Cardiac septum (tissue), 1 donor: Measurements from ENCODE around the gene RASA3. TPM values are rescaled to one million over a fixed set of nuclear protein-coding genes. Genes with fewer than 3 reads are reported as not detected.

Source experiments
- DNase-seq: peaks from one replicate; pipeline ENCODE4 v3.0.0-alpha.2; 2020; ENCODE audit warnings: low spot score
- intact Hi-C: fragments of 100-400 bp; cut with DNase I; formaldehyde crosslinking; loops from one replicate; pipeline ENCODE4 v1.14.0; 2022
- total RNA-seq: library from RNA; stranded (reverse); fragmentation: NEBNext Ultra II Directional; extraction: Animal tissue kit (Norgen Biotek cat#: 25700); gene quantifications from one replicate; pipeline ENCODE4 v1.2.1, GENCODE V29; 2021
- donor health status: DM: no; HTN: no; CAD: no.

The RASA3 gene
- total RNA-seq, 1 donor from 2014 or later = 9.7 TPM

- DNase-seq = no peak
- intact Hi-C loops = no loop called here
Measured at GRCh38 chr13:113939944-113940297, 192.5 kb downstream of the RASA3 start.

DNA sequence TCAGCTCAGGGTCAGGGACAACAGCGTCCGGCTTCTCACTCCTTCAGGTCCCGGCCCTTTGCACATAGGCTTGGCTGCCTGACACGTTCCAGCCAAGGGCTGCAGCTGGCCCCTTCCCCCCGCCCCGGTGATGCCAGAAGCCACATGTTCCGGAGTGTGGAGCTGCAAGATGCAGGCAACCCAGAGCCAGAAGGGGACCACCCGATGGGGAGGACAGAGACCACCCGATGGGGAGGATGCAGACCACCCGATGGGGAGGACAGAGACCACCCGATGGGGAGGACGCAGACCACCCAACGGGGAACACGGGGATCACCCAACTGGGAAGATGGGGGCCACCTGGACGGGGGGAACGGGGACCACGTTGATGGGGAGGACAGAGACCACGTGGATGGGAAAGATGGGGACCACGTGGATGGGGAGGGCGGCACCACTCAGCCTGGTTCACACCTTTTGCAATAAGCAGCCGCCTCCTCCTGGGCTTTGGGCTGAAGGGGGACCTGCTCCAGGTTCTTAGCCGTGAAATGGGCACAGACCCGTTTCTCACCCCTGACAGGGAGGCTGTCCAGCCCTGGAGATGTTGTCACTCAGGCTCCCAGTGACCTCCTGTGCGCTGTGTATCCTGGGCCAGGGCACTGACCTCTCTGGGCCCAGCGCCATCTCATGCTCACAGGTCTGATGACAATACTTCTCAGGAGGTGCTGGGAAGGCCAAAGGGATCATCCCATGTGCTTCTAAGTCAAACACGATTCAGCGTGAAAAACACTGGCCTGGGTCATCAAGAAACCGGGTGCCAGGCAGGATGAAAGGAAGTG is 193.1 kb downstream of the RASA3 start:
- DNase-seq = peak; percentile 71
- intact Hi-C loops = no loop called here

- no peak for DNase-seq
Measured at GRCh38 chr13:113938716-113939115, 193.7 kb downstream of the RASA3 start.

DNA sequence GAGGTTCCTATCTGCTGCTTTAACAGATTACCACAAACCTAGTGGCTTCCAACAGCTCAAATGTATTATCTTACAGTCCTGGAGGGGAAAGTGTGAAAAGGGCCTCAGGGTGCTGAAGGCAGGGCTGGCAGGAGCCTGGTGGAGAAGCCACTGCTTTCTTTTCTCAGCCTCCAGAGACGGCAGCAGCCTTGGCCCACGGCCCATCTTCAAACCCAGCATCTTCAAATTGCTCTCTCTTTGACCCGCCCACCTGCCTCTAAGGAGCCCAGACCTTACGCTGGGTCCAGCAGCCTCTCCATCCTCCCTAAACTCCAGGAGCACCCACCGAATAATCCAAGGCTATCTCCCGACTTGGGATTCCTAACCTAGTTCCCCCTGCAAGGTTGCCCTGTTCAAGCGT is 194.2 kb downstream of the RASA3 start:
- DNase-seq = no peak
- intact Hi-C loops = no loop called here

More at GRCh38 chr13:113938716-113939115, 193.7 kb downstream of the RASA3 start:
- intact Hi-C loops = no loop called here

- intact Hi-C loops = no loop called here
- no peak for DNase-seq
Measured at GRCh38 chr13:113937527-113938180, 194.8 kb downstream of the RASA3 start.

- no peak for DNase-seq
- intact Hi-C loops = no loop called here
Measured at GRCh38 chr13:113937073-113937472, 195.3 kb downstream of the RASA3 start.

GRCh38 chr13:113936166-113936965 is 196.1 kb downstream of the RASA3 start:
- peak; percentile 71 for DNase-seq

DNA sequence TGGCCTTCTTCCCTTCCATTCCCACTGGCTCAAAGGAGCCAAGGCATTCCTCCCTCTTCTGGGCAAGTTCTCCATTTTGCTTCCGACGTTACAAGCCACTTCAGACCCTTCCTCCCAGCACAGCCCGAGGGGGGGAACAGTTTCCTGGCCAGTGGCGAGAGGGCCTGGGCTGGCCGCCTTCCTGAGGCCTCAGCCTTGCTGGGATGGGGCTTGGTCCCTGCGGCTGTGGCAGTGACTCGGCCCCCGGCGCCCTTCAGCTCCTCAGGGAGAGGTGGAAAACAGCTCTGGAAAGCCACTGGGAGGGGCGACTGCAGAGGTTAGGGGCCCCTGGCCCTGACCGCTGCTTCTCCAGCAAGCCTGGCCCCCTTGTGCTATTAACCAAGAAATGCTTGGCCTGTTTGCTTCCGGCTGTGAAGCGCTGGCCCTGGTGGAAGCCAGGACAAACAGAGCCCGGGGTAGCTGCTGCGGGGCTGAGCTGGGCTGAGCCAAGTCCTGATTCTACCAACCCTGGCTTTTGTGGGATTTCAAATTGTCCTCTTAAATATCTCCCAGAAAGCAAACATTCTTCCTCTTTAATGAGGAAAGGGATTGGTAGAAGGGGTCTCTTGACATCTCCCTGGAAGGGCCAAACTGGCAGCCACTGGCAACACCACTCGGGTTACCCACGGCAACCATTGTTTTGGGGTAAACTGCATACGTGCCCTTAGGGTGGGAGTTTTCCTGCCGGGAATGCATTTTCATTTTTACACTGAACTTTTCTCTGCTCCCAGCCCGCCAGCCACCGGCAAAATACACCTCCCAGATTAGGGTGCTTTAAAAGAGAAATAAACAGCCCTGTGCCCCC is 197.2 kb downstream of the RASA3 start:
- peak; percentile 72 for DNase-seq
- intact Hi-C loops = no loop called here

More at GRCh38 chr13:113936166-113936965, 196.1 kb downstream of the RASA3 start:
- intact Hi-C loops = no loop called here

DNA sequence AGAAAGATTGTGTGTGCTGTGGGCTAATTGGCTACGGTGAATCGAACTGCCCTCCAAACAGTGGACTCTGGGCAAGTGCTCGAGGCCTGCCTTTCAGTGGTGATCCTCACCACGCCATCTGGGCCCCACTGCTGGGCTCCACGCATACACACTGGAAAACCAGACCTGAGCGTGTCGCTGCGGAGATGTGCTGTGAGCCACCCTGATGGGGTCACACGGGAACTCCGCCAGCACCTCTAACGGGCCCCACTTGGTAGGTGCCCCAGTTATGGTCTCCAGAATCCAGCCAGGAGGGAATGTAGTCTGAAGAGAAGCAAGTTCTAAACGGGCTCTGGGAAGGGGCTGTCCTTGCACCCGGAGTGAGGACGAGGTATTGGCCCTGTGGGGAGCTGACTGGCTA is 197.8 kb downstream of the RASA3 start:
- DNase-seq = peak; percentile 53
- intact Hi-C loops = no loop called here

DNA sequence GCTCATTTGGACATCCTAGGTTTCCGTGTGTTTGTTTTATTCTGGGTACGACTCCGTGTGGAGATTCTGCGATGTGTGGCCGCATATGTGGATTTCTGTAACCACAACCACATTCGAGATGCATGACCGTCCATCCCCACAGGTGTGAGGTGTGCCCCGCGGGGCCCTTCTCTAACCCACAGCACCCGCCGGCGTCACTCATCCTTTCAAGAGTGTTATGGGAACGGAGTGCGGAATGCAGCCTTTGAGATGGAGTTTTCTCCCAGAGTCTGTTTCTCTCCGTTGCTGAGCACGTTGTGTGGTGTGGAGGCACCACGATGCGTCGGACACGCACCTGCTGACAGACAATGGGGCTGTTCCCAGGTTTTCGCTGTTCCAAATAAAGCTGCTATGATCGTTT is 198.5 kb downstream of the RASA3 start:
- peak; percentile 38 for DNase-seq
- intact Hi-C loops = no loop called here

GRCh38 chr13:113931841-113932459 is 200.5 kb downstream of the RASA3 start:
- DNase-seq = no peak
- intact Hi-C loops = no loop called here

DNA sequence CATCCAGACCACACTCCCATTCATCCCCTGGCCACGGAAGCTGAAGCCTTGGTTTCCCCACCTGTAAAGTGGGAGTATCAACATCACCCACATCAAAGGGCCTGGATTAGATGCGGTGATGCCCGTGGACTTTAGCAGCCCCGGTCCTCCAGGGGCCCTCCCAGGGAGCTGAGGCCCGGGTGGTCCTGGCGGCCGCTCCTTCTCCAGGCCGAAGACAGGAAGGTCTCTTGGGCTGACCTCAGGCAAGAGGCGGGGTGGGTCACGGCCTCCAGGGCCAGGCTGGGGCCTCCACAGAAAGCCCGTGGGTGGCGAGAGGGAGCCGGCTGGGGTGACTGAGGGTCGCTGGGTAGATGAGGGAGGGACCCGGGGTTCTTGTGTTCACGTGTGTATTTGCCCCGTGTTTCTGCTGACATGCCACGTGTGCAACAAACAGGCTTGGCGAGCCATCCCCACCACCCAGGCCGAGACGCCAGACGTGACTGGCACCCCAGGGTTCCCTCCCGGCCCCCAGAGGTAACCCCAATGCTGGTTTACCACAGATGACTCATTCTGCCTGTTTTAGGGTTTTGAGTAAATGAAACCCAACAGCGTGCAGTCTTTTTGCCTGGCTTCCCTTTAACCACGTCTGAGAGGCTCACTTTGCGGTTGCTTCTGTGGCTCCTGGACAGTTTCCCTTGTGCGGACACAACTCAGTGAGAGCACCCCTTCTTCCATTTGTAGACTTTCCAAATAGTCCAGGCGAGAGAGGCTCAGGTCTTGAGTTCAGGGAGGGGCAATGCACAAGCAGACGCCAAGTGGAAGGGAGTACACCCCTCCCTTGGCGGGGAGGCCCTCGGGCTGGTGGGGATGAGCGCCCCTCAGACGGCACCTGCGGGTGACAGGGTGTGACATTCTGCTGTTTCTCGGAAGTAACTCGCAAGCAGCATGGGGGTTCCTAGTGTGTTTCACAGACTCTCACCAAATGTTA is 201.5 kb downstream of the RASA3 start:
- DNase-seq = peak; percentile 68
- intact Hi-C loops = no loop called here

DNA sequence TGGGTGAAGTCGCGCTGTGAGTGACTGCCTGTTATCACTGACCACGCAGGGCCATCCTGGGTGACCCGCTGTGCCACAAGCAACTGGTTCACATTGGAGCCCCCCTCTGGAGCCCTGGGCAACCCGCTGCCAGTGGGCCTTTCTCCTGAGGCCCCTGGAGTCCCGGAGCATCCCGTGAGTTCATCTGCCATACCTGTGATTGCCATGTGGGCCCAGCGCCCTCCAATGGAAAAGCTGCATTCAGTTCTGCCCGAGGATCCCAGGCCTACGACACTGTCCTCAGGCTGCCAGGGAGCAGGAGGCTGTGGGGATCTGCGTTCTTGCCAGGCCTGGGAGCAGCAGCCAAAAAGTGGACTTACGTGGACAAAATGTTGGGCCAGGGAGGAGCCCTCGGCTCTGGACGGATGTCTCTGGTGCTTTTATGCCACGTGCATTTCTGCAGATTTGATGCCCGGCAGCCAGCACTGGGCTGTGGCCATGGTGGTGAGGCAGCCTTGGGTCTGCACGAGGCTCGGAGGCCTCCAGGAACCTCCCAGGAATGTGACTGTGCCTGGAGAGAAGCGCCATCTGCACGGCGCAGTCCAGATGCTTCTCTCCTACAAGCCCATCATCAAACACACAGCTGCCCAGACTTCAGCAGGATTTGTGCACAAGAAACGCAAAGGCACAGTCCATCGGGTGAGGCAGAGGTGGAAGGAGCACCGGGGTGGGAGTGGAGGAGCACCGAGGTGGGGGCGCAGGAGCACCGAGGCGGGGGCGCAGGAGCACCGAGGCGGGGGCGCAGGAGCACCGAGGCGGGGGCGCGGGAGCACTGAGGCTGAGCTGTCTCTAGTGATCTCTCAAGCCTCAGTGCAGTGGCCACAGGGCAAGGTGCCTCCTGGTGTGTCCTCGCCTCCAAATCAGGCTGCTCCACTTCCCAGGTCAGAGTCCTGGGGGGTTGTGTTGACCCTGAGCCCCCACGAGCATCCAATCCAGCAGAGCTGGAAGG is 202.5 kb downstream of the RASA3 start:
- intact Hi-C loops = no loop called here
- peak; percentile 62 for DNase-seq

- intact Hi-C loops = no loop called here
- peak; percentile 86 for DNase-seq
Measured at GRCh38 chr13:113928685-113929627, 203.5 kb downstream of the RASA3 start.
